NCI-H82 treated with DMSO at 0.1 percent for 48 hours (cell line): Measurements from ENCODE around the gene ZNF462.

Experiments
- DNase-seq: peaks from one replicate; lab custom pipeline; 2025; ENCODE audit not compliant: unreplicated experiment; lab: John Stamatoyannopoulos, UW

Gene ZNF462

DNA sequence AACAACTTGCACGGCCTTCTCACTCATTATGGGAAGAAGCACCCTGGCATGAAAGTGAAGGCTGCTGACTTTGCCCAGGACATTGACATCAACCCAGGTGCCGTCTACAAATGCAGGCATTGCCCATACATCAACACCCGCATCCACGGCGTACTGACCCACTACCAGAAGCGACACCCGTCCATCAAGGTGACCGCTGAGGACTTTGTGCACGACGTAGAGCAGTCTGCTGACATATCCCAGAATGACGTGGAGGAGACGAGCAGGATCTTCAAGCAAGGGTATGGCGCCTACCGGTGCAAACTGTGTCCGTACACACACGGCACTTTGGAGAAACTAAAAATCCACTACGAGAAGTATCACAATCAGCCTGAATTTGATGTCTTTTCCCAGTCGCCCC is 65.4 kb downstream of the ZNF462 start:
- DNase-seq: no peak

DNA sequence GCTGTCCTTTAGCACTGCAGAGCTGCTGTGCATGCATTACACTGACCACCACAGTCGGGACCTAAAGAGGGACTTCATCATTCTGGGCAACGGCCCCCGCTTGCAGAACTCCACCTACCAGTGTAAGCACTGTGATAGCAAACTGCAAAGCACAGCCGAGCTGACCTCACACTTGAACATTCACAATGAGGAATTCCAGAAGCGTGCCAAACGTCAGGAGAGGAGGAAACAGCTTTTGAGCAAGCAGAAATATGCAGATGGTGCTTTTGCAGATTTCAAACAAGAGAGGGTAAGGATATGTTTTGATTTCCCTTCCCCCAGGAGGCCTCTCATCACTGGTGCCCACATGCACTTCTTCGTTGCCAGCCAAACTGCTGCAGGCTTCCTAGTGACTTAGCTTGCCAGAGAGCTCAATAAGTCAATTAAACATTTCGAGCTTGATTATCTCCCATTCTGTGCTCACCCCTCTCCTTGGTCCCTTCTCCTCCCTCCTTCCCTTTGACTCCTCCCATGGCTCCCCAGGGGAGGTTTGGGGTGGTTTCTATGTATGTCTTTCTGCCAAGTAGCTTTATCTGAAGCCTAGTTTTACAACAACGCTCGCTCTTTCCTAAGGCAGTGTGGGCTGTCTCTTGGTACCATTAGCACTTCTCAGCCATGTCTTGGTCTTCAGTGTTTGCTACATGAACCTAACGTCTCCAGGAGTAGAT is 66.7 kb downstream of the ZNF462 start:
- DNase-seq: no peak

GRCh38 chr9:106930477-106930876 is 67.5 kb downstream of the ZNF462 start:
- DNase-seq: no peak

DNA sequence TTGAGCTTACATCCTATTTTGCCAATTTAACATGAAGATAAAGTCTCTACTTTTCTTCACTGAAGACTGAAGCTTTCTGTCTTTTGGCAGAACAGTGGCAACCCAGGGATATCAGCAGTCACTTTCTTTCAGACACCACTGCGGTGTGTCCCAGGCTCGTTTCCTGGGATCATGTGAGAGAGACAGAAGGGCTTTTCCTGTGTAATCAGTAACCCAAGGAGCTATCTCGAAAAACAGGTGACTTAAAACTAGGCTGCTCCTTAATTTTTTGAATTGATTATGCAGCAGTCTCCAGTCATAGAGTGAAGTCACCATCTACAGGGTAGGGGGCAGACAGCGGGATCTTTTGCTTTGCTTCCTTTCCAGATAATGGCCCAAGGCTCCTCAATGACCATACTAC is 68.5 kb downstream of the ZNF462 start:
- DNase-seq: no peak

DNA sequence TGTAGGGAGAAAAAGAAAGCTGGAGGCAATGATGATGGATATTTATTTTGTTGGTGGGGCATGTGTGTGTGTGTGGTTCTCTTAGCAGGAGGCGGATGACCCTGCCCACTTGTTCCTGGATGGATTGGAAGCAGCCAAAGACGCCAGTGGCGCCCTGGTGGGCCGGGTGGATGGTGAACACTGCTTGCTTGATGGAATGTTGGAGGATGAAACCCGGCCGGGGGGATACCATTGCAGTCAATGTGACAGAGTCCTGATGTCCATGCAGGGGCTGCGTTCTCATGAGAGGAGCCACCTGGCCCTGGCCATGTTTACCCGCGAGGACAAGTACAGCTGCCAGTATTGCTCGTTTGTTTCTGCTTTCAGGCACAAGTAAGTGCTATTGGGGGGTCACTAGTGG is 69.2 kb downstream of the ZNF462 start:
- DNase-seq: no peak

GRCh38 chr9:106932675-106933074 is 69.7 kb downstream of the ZNF462 start:
- DNase-seq: no peak

DNA sequence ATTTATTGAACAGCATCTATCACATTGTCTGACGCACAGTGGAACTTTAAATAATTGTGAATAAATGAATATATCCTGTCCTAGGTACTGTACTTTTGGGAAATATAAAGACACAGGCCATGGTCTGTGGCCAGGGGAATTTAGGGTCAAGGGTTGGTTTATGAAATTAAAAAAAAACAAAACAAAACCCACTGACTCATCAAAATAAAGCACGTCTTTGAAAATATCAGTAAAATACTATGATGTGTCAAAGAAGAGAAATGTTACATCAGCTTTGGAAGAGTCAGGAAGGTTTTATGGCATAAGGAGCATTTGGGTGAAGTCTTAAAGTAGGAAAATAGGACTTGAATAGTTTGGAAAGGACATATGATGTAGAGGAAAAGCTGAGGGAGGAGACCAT is 70.5 kb downstream of the ZNF462 start:
- no peak for DNase-seq

DNA sequence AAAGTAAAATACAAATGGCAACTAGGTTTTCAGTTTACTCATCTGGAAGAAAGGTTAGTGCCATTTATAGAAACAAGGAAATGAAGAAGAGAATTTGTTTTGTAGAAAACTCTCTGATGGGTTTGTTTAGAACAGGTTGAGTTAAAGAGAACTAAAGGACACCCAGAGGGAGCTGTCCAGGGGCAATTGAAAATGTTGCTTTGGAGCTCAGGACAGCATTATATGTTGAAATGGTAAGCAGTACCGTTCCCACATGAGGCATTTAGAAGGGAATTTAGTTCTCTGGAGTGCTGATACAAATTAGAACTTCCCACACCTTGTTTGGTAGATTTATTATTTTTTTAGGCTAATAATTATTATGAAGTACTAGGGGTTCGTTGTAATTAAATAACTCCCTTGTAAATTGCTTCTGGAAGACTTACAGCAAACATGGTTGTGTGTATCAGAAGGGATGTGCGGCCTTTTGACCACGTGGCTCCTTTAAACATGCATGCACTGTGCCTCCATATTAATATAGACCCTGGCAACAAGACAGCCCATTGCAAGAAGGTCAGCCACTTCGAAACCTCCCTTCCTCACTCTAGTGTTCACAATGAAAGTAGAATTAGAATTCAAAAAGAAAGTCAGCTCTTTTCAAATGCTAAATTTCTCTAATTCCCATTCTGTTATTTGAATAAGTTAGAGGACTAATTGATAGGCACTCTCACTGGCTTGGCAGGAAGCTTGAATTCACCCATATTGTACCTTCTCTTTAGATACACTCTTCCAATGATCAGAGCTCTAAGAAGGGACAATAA is 71.7 kb downstream of the ZNF462 start:
- DNase-seq: no peak

DNA sequence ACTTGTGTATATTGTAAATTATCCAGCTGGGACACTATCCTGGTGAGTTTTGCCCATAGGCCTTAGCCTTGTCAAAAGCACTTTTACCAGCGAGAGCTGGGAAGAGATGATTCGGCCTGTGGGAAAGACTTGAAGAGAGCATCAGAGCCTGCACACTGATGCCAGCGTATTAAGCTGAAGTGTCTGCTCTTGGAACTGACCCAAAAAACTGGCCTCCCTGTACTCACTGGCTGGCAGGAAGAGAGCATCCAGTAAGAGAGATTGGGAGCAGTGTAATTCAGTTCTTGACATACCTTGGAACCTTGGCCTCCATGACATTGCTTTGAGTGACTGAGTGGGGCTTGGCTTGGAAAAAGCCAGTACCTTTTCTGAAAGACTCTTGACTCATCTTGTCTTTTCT is 73.7 kb downstream of the ZNF462 start:
- no peak for DNase-seq

- DNase-seq: no peak
Measured at GRCh38 chr9:106941916-106942315, 79.0 kb downstream of the ZNF462 start.

DNA sequence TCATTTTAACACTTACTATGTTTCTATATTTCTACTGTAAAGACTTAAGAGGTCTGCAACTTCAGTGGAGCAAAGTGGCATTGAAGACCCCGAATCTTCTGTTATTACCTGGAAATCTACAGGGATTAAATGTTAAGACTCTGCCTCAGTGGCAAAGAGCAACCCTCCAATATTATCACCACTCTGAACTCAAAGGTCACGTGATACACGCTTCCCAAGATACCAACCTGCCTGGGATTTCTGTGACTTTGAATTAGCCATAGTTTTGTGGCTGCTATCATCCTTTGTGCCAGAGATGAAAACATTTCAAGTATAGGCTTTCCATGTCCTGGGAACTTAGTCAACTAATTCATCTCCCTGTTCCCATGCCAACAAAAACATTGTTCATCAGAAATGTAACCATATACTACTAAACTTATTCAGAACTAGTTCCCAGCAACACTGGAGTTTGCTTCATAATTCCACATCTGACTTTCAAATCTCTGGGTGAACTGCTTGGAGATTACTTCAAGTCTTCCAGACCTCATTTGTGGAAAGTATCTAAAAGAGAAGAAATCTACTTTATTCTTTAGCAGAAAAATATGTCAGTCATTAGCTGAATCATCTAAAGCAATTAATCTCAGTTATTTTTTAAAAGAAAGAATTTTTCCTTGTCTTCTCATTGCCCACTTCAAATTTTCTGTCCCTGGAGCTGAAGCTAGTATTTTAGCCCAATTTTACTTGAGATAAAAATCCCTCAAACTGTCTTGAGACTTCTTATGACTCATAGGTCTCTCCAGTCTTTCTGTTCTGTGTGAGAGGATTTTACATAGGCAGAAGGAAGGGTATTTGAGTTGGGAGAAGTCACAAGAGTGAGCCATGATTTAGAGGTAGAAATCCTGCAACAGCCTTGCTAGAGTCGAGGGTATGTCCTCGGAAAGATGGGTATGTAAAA is 83.0 kb downstream of the ZNF462 start:
- no peak for DNase-seq

- DNase-seq: no peak
Measured at GRCh38 chr9:106947106-106947900, 84.3 kb downstream of the ZNF462 start.

DNA sequence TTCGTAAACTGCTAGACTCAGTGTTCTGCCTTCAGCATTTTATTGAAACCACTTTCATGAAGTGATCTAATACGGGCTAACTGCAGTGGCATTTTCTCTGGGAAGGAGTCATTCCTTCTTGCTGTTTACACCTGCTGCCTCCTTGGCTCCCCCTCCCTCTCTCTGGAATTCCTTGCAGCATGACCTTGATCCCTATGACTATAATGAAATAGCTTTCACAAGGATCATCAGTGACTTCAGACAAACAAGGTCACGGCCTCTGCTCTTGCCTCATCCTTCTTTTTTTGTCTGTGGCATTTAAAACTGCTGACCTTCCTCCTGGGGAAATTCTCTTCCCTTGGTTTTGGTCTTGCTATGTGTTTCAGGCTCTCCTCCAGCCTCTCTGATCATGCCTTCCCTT is 90.2 kb downstream of the ZNF462 start:
- no peak for DNase-seq

DNA sequence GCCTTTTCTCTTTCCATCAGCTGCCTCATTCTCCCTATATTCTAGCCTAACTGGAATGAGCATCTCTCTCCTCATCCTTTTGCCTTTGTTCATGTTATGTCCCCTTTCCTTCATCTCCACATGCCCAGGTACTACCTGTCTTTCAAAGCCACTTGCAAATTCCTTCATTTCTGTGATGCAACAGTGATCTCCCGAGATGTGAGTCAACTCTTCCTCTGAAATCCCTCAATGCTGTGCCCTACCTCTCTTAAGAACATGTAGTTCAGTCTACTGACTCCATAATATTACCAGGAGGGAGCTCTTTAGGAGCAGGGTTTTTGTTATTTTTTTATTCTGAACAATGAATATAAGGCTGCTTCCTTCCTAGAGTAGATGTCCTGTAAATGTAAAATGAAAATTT is 91.6 kb downstream of the ZNF462 start:
- DNase-seq: no peak

GRCh38 chr9:106954974-106955850 is 92.2 kb downstream of the ZNF462 start:
- no peak for DNase-seq

DNA sequence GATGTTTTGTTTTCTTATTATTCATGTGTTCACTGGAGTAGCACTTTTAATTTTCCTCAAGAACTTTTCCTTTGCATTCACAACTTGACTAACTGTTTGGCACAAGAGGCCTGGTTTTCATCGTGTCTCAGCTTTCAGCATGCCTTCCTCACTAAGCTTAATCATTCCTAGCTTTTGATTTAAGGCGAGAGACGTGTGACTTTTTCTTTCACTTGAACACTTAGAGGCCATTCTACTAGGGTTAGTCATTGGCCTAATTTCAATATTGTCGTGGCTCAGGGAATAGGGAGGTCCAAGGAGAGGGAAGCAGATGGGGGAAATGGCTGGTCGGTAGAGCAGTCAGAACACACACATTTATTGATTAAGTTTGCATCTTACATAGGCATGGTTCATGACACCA is 94.0 kb downstream of the ZNF462 start:
- DNase-seq: no peak

DNA sequence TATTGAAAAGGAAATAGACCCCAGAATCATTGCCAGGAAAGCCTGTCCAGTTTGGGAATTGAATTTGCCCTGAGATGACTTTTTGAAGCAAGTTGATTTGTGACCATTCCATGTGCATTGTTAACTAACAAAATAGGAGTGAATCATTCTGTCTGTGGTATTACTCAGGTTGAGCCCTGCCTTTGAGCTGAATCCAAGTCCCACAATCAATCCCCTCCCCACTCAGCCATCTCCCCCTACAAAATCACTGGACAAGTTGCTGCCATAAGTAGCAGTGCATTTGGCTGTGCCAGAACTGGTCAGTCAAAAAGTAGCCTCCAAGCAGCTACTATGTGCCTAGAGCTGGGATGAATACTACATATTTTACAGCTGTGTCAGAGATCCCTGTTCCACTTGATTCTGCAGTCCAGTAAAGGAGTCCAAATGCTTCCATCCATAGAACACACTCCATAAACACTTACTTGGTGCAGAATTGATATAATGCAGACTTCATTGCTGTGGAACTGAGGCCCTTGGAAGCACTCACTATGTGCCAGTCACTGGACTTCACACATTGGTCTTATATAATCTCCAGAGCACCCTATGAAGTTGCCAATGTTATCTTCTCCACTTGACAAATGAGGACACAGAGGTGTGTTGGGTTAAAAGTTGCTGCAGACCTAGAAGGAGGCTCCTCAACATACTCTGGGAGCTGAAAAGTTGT is 96.1 kb downstream of the ZNF462 start:
- DNase-seq: no peak

- no peak for DNase-seq
Measured at GRCh38 chr9:106960258-106960657, 97.3 kb downstream of the ZNF462 start.

GRCh38 chr9:106961623-106962022 is 98.7 kb downstream of the ZNF462 start:
- DNase-seq: no peak
